Lower leg skin (tissue), 4 donors: ENCODE data around the gene WWOX. TPM values are rescaled to one million over a fixed set of nuclear protein-coding genes. Genes with fewer than 3 reads are reported as not detected.

Experiments used
- DNase-seq, 2 donors: peaks; one replicate each; pipeline ENCODE4 v3.0.0-alpha.2; 2019; ENCODE audit warnings: low spot score in 2 of 2
- H3K4me3 ChIP-seq: fragments of 200-600 bp; sonication (generic); 2 replicates; pipeline ENCODE4 v1.5.1; 2017; ENCODE audit warnings: mild to moderate bottlenecking, low read depth; ENCODE audit not compliant: poor library complexity, severe bottlenecking
- CTCF ChIP-seq, 3 donors: fragments of 450-650 bp; IDR thresholded peaks; one replicate each; pipeline ENCODE4 v1.5.1; 2016; ENCODE audit warnings: antibody characterized with exemption in 3 of 3, mild to moderate bottlenecking in 3 of 3, moderate library complexity in 2 of 3
- POLR2A ChIP-seq, 2 donors: fragments of 450-650 bp; IDR thresholded peaks; one replicate each; pipeline ENCODE4 v1.6.1; 2016 to 2017; ENCODE audit warnings: antibody characterized with exemption in 2 of 2, mild to moderate bottlenecking in 1 of 2, moderate library complexity in 1 of 2
- WGBS, 2 donors: methylation state at CpG; one replicate each; pipeline ENCODE4 v1.1.5; 2018; 5-methylcytosine and 5-hydroxymethylcytosine counted together
- intact Hi-C: fragments of 100-400 bp; cut with DNase I; formaldehyde crosslinking; loops from one replicate; pipeline ENCODE4 v1.15.0; 2023; ENCODE audit warnings: low total_unique reads
- total RNA-seq, 4 donors: library from RNA; depleted of rRNA; stranded (reverse); fragments of >200 nt; gene quantifications; one replicate each; pipeline ENCODE4 v1.1.0, GENCODE V29; 2016

Gene WWOX
- total RNA-seq, 4 donors from 2014 or later: 21.0 to 82.7 (median 36.1) TPM

- DNase-seq: peak in 1 of 2 donors; percentile 39
- WGBS, 2 donors: 82 to 86% methylated on average over 7 of the region's 7 CpGs
- intact Hi-C loops: loop anchor here (10.0 kb wide), 1 partner anchor 1195 kb away; no protein-coding TSS in a partner anchor
- TF ChIP-seq POLR2A (IDR thresholded peaks at IDR 0.05) (no peak), CTCF (IDR thresholded peaks at IDR 0.05) (no peak)
- no peak overlapping the region for H3K4me3 ChIP-seq
These were observed 830.4 kb downstream of the WWOX start for GRCh38 chr16:78929841-78930240.

GRCh38 chr16:78930561-78930960, 831.1 kb downstream of the WWOX start:
- H3K4me3 ChIP-seq: no peak overlapping the region
- intact Hi-C loops: no loop called here
- TF ChIP-seq POLR2A (IDR thresholded peaks at IDR 0.05): no peak
- no peak for TF ChIP-seq CTCF (IDR thresholded peaks at IDR 0.05)
- 93 to 95% methylated on average over 4 of the region's 4 CpGs for WGBS, 2 donors
- DNase-seq: peak in 1 of 2 donors; percentile 20

GRCh38 chr16:78931267-78931666, 831.8 kb downstream of the WWOX start:
- 92 to 96% methylated on average over 2 of the region's 2 CpGs for WGBS, 2 donors
- intact Hi-C loops: no loop called here
- no peak for TF ChIP-seq CTCF (IDR thresholded peaks at IDR 0.05)
- no peak for TF ChIP-seq POLR2A (IDR thresholded peaks at IDR 0.05)
- H3K4me3 ChIP-seq: no peak overlapping the region
- DNase-seq: no peak

- H3K4me3 ChIP-seq: no peak overlapping the region
- no peak for DNase-seq
- TF ChIP-seq CTCF (IDR thresholded peaks at IDR 0.05) (no peak), POLR2A (IDR thresholded peaks at IDR 0.05) (no peak)
- intact Hi-C loops: no loop called here
- WGBS, 2 donors: 80 to 87% methylated on average over 4 of the region's 4 CpGs
These were observed 832.2 kb downstream of the WWOX start for GRCh38 chr16:78931678-78932077.

- H3K4me3 ChIP-seq: no peak overlapping the region
- 86 to 92% methylated on average over 9 of the region's 9 CpGs for WGBS, 2 donors
- intact Hi-C loops: no loop called here
- no peak for TF ChIP-seq POLR2A (IDR thresholded peaks at IDR 0.05)
- TF ChIP-seq CTCF (IDR thresholded peaks at IDR 0.05): no peak
- peak in 1 of 2 donors; percentile 46 for DNase-seq
These were observed 833.0 kb downstream of the WWOX start for GRCh38 chr16:78932355-78932943.

GRCh38 chr16:78936060-78936459, 836.6 kb downstream of the WWOX start:
- 94 to 97% methylated on average over 3 of the region's 3 CpGs for WGBS, 2 donors
- no peak for DNase-seq
- no peak for TF ChIP-seq POLR2A (IDR thresholded peaks at IDR 0.05)
- no peak for TF ChIP-seq CTCF (IDR thresholded peaks at IDR 0.05)
- H3K4me3 ChIP-seq: no peak overlapping the region
- intact Hi-C loops: no loop called here
